Glutamatergic neuron (in vitro differentiated cells): ENCODE measurements around the gene PARG. TPM values are rescaled to one million over a fixed set of nuclear protein-coding genes. Genes with fewer than 3 reads are reported as not detected.
A peak's percentile ranks its signal among the peaks of the same experiment; 100 is the strongest.

ENCODE experiments used
- DNase-seq: peaks from one replicate; pipeline ENCODE4 v3.0.0; 2022
- H3K27ac Mint-ChIP-seq: one replicate; pipeline ENCODE4 v1.8.0; 2020; ENCODE audit warnings: mild to moderate bottlenecking, mixed read lengths, inconsistent platforms; ENCODE audit not compliant: unreplicated experiment
- H3K27me3 Mint-ChIP-seq: one replicate; pipeline ENCODE4 v1.8.0; 2020; ENCODE audit warnings: mild to moderate bottlenecking, moderate library complexity, mixed read lengths, inconsistent platforms; ENCODE audit not compliant: unreplicated experiment
- H3K36me3 Mint-ChIP-seq: one replicate; pipeline ENCODE4 v1.8.0; 2020; ENCODE audit warnings: mild to moderate bottlenecking, mixed read lengths, inconsistent platforms; ENCODE audit not compliant: unreplicated experiment
- H3K4me1 Mint-ChIP-seq: one replicate; pipeline ENCODE4 v1.8.0; 2020; ENCODE audit warnings: mild to moderate bottlenecking, low read depth, mixed read lengths, inconsistent platforms; ENCODE audit not compliant: unreplicated experiment
- H3K4me3 Mint-ChIP-seq: one replicate; pipeline ENCODE4 v1.8.0; 2020; ENCODE audit warnings: mild to moderate bottlenecking, mixed read lengths, inconsistent platforms; ENCODE audit not compliant: unreplicated experiment
- H3K9me3 Mint-ChIP-seq: one replicate; pipeline ENCODE4 v1.8.0; 2020; ENCODE audit warnings: mild to moderate bottlenecking, moderate library complexity, mixed read lengths, inconsistent platforms; ENCODE audit not compliant: unreplicated experiment
- CTCF ChIP-seq: fragments of 200-600 bp; sonication (generic); IDR thresholded peaks from one replicate; pipeline ENCODE4 v1.5.0; 2021; ENCODE audit not compliant: partially characterized antibody, unreplicated experiment
- total RNA-seq: library from RNA; stranded (reverse); fragmentation: NEBNext Ultra II Directional; extraction: Animal tissue kit (Norgen Biotek cat#: 25700); gene quantifications from one replicate; pipeline ENCODE4 v1.2.1, GENCODE V29; 2021; ENCODE audit not compliant: unreplicated experiment

The PARG gene
- total RNA-seq, 1 donor from 2014 or later, result 53.3 TPM

- Mint-ChIP-seq H3K9me3 (no peaks in the 10 kb centered on the region), H3K4me3 (no peak overlapping the region), H3K4me1 (peaks cover 3% of the 10 kb centered on the region), H3K27ac (no peak overlapping the region), H3K36me3 (no peaks in the 10 kb centered on the region), H3K27me3 (no peaks in the 10 kb centered on the region)
- no peak for TF ChIP-seq CTCF
- no peak for DNase-seq
Observed at GRCh38 chr10:49834976-49835375, 106.9 kb downstream of the PARG start.

- H3K27ac Mint-ChIP-seq, result no peak overlapping the region
- no peak for DNase-seq
- peaks cover 3% of the 10 kb centered on the region for H3K4me1 Mint-ChIP-seq
- H3K9me3 Mint-ChIP-seq, result no peaks in the 10 kb centered on the region
- no peak for TF ChIP-seq CTCF
- no peaks in the 10 kb centered on the region for H3K27me3 Mint-ChIP-seq
- H3K36me3 Mint-ChIP-seq, result no peaks in the 10 kb centered on the region
- no peak overlapping the region for H3K4me3 Mint-ChIP-seq
Observed at GRCh38 chr10:49834201-49834600, 107.6 kb downstream of the PARG start.

GRCh38 chr10:49833168-49833567 is 108.7 kb downstream of the PARG start:
- Mint-ChIP-seq H3K4me3 (no peak overlapping the region), H3K9me3 (no peaks in the 10 kb centered on the region), H3K27ac (no peak overlapping the region), H3K36me3 (no peaks in the 10 kb centered on the region), H3K27me3 (no peaks in the 10 kb centered on the region), H3K4me1 (peaks cover 3% of the 10 kb centered on the region)
- no peak for TF ChIP-seq CTCF
- no peak for DNase-seq

- peak; percentile 38 for DNase-seq
- TF ChIP-seq CTCF, result no peak
- H3K4me3 Mint-ChIP-seq, result no peak overlapping the region
- no peaks in the 10 kb centered on the region for H3K9me3 Mint-ChIP-seq
- H3K4me1 Mint-ChIP-seq, result no peaks in the 10 kb centered on the region
- no peaks in the 10 kb centered on the region for H3K36me3 Mint-ChIP-seq
- H3K27ac Mint-ChIP-seq, result no peak overlapping the region
- no peaks in the 10 kb centered on the region for H3K27me3 Mint-ChIP-seq
Observed at GRCh38 chr10:49831352-49832035, 110.3 kb downstream of the PARG start.

GRCh38 chr10:49830846-49831245 is 111.0 kb downstream of the PARG start:
- no peak for DNase-seq
- H3K27ac Mint-ChIP-seq, result no peak overlapping the region
- no peak for TF ChIP-seq CTCF
- no peaks in the 10 kb centered on the region for H3K9me3 Mint-ChIP-seq
- H3K27me3 Mint-ChIP-seq, result no peaks in the 10 kb centered on the region
- H3K4me3 Mint-ChIP-seq, result no peak overlapping the region
- H3K36me3 Mint-ChIP-seq, result no peaks in the 10 kb centered on the region
- H3K4me1 Mint-ChIP-seq, result no peaks in the 10 kb centered on the region
